Measurements from ENCODE around the gene FLRT2. TPM values are rescaled to one million over a fixed set of nuclear protein-coding genes. Genes with fewer than 3 reads are reported as not detected.

The FLRT2 gene
- total RNA-seq, 5 donors from 2014 or later (not counting 1 experiment from before 2014, with no cell fraction given) = 0.03 to 0.35 (median 0.06) TPM; not detected in 2

DNA sequence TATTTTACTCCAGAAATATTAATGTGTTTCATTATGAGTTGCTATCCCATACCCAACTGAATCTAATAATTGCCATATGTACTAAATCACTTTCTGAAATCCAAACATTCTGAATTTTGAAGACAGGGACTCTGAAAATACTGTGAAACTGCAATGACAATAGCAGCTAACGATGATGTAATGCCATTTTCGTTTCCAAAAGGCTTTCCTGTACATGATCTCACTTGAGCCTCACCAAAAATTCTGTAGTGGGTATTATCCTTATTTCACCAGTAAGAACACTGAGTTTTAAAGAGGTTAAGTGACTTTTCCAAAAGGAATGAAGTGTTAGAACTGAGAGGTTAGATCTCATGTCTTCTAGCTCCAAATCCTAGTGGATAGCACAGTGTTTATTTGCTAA lies 133.3 kb downstream of the FLRT2 start:
- H3K27me3 Mint-ChIP-seq = no peaks in the 10 kb centered on the region
- CTCF ChIA-PET = no interaction called here
- H3K4me3 Mint-ChIP-seq = no peak overlapping the region
- H3K27ac Mint-ChIP-seq = no peak overlapping the region
- H3K4me1 ChIP-seq (ENCODE audit: control insufficient read depth in 1 of 2, extremely low read depth in 1 of 2, insufficient read depth in 2 of 2, low read length in 2 of 2) = no peaks in the 10 kb centered on the region
- DNase-seq (no peak), ATAC-seq (replicated peaks in 1 of 4) (no peak)
- no peaks in the 10 kb centered on the region for H3K36me3 ChIP-seq (ENCODE audit: control insufficient read depth in 2 of 2, extremely low read depth in 1 of 2, insufficient read depth in 1 of 2, low read length in 1 of 2)
- no peaks in the 10 kb centered on the region for H3K36me3 Mint-ChIP-seq
- WGBS (ENCODE audit: insufficient coverage) = no CpG with 5 or more reads among the region's 2 CpGs
- H3K4me3 ChIP-seq (ENCODE audit: control insufficient read depth in 1 of 2, extremely low read depth in 1 of 2, low read length in 1 of 2) = no peak overlapping the region
- no peaks in the 10 kb centered on the region for H3K4me1 Mint-ChIP-seq
- H3K9me3 ChIP-seq = no peaks in the 10 kb centered on the region
- POLR2A ChIA-PET = no interaction called here
- no peaks in the 10 kb centered on the region for H3K27me3 ChIP-seq (replicated peaks in 1 of 2; ENCODE audit: control insufficient read depth in 2 of 2, extremely low read depth in 1 of 2, insufficient read depth in 2 of 2, low read length in 1 of 2)
- peaks cover 0 to under 1% (median 0%) of the 10 kb centered on the region in 3 donors for H3K9me3 Mint-ChIP-seq
- H3K27ac ChIP-seq (ENCODE audit: low read length) = no peak overlapping the region

DNA sequence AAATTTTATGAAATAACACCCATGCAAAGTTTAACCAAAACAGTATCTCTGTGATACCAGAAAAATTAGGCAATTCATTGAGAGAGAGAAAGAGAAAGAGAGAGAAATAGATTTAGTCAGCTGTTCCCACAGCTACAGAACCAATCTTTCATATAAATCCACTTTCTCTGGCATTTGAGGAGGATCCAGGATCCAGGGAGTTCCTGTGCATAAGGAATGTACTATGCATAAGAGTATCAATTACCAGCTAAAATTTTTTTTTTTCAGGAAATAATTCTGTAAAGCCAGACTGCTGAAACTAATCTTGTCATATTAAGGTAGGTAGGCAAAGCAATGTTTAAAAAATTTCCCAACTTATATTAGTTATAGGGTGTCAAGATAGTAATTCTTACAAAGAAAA lies 133.7 kb downstream of the FLRT2 start:
- Histone ChIP-seq H3K36me3 (ENCODE audit: control insufficient read depth in 2 of 2, extremely low read depth in 1 of 2, insufficient read depth in 1 of 2, low read length in 1 of 2) (no peaks in the 10 kb centered on the region), H3K4me1 (ENCODE audit: control insufficient read depth in 1 of 2, extremely low read depth in 1 of 2, insufficient read depth in 2 of 2, low read length in 2 of 2) (no peaks in the 10 kb centered on the region), H3K27ac (ENCODE audit: low read length) (no peak overlapping the region), H3K4me3 (ENCODE audit: control insufficient read depth in 1 of 2, extremely low read depth in 1 of 2, low read length in 1 of 2) (no peak overlapping the region), H3K9me3 (no peaks in the 10 kb centered on the region), H3K27me3 (replicated peaks in 1 of 2; ENCODE audit: control insufficient read depth in 2 of 2, extremely low read depth in 1 of 2, insufficient read depth in 2 of 2, low read length in 1 of 2) (no peaks in the 10 kb centered on the region)
- no peaks in the 10 kb centered on the region for H3K9me3 Mint-ChIP-seq
- H3K27me3 Mint-ChIP-seq = no peaks in the 10 kb centered on the region
- no peaks in the 10 kb centered on the region for H3K4me1 Mint-ChIP-seq
- no peak overlapping the region for H3K27ac Mint-ChIP-seq
- CTCF ChIA-PET = no interaction called here
- DNase-seq (no peak), ATAC-seq (replicated peaks in 1 of 4) (no peak)
- H3K36me3 Mint-ChIP-seq = no peaks in the 10 kb centered on the region
- POLR2A ChIA-PET = no interaction called here
- no peak overlapping the region for H3K4me3 Mint-ChIP-seq

DNA sequence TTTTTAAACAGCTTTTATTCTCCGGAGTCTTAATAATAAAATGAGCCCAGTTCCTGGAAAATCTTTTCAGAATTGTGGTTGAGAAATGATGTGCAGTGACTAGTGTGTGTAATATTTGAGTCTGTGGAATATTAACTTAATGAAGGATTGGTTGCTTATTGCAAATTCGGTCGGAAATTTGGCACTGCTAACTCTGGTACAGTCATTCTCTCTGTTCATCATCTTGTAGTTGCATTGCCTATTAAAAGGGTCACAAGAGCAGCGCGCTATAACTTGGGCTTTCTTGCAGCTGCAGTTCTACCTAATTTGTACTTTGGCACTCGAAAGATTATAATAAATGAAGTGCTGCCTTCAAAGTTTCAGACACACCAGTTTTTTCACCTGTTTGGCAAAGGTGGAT lies 146.0 kb downstream of the FLRT2 start:
- Mint-ChIP-seq H3K27ac (no peak overlapping the region), H3K4me3 (no peak overlapping the region), H3K4me1 (no peaks in the 10 kb centered on the region), H3K36me3 (no peaks in the 10 kb centered on the region), H3K27me3 (no peaks in the 10 kb centered on the region), H3K9me3 (peaks cover 0 to 2% (median 0%) of the 10 kb centered on the region in 3 donors)
- Histone ChIP-seq H3K4me1 (ENCODE audit: control insufficient read depth in 1 of 2, extremely low read depth in 1 of 2, insufficient read depth in 2 of 2, low read length in 2 of 2) (no peaks in the 10 kb centered on the region), H3K4me3 (ENCODE audit: control insufficient read depth in 1 of 2, extremely low read depth in 1 of 2, low read length in 1 of 2) (no peak overlapping the region), H3K27me3 (replicated peaks in 1 of 2; ENCODE audit: control insufficient read depth in 2 of 2, extremely low read depth in 1 of 2, insufficient read depth in 2 of 2, low read length in 1 of 2) (no peaks in the 10 kb centered on the region), H3K36me3 (ENCODE audit: control insufficient read depth in 2 of 2, extremely low read depth in 1 of 2, insufficient read depth in 1 of 2, low read length in 1 of 2) (no peaks in the 10 kb centered on the region), H3K9me3 (no peaks in the 10 kb centered on the region), H3K27ac (ENCODE audit: low read length) (no peak overlapping the region)
- DNase-seq (no peak), ATAC-seq (replicated peaks in 1 of 4) (no peak)
- ChIA-PET CTCF (no interaction called here), POLR2A (no interaction called here)
- 100% methylated on average over 4 of the region's 6 CpGs for WGBS (ENCODE audit: insufficient coverage)

DNA sequence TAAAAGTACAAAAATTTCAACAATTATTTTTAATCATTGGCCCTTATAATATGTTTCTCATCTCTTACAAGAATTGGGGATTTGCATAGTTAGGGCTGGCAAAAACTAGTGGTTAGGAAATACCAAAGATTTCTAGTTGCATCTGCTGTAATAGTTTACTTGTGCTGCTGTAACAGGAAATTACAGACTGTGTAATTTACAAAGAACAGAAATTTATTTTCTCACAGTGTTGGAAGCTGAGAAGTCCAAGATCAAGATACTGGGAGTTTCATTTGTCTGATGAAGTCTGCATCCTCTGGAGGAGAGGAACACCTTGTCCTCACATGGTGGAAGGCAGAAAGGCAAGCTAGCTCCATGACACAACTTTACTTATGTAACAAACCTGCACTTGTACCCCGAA lies 157.0 kb downstream of the FLRT2 start:
- Histone ChIP-seq H3K27me3 (replicated peaks in 1 of 2; ENCODE audit: control insufficient read depth in 2 of 2, extremely low read depth in 1 of 2, insufficient read depth in 2 of 2, low read length in 1 of 2) (no peaks in the 10 kb centered on the region), H3K36me3 (ENCODE audit: control insufficient read depth in 2 of 2, extremely low read depth in 1 of 2, insufficient read depth in 1 of 2, low read length in 1 of 2) (no peaks in the 10 kb centered on the region), H3K4me1 (ENCODE audit: control insufficient read depth in 1 of 2, extremely low read depth in 1 of 2, insufficient read depth in 2 of 2, low read length in 2 of 2) (no peaks in the 10 kb centered on the region), H3K27ac (ENCODE audit: low read length) (no peak overlapping the region), H3K4me3 (ENCODE audit: control insufficient read depth in 1 of 2, extremely low read depth in 1 of 2, low read length in 1 of 2) (no peak overlapping the region), H3K9me3 (no peaks in the 10 kb centered on the region)
- WGBS (ENCODE audit: insufficient coverage) = no CpG with 5 or more reads among the region's 1 CpG
- Mint-ChIP-seq H3K4me1 (no peaks in the 10 kb centered on the region), H3K9me3 (peaks cover 0 to 7% (median 4%) of the 10 kb centered on the region in 3 donors), H3K27ac (no peak overlapping the region), H3K4me3 (no peak overlapping the region), H3K27me3 (no peaks in the 10 kb centered on the region), H3K36me3 (no peaks in the 10 kb centered on the region)
- ChIA-PET CTCF (no interaction called here), POLR2A (no interaction called here)
- ATAC-seq (replicated peaks in 1 of 4) (no peak), DNase-seq (no peak)

DNA sequence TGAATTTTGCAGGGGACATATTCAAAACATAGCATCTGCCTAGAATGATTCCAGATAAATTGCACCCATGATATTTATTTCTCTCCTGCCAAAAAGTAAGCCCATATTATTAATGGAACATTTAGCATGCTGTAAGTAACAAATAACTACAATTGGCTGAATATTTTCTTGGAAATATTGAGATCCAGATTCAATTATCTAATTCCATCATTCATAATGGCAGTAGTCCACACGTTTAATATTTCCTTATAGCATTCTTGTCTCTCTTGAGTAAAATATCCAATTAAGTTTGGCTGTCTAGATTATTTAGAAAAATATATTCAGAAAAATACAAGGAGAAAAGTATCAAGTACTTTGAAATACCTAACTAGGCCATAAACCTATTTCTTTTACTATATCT lies 157.5 kb downstream of the FLRT2 start:
- CTCF ChIA-PET = no interaction called here
- ATAC-seq (replicated peaks in 1 of 4) (no peak), DNase-seq (no peak)
- H3K27ac Mint-ChIP-seq = no peak overlapping the region
- H3K4me3 ChIP-seq (ENCODE audit: control insufficient read depth in 1 of 2, extremely low read depth in 1 of 2, low read length in 1 of 2) = no peak overlapping the region
- no peaks in the 10 kb centered on the region for H3K4me1 Mint-ChIP-seq
- no peaks in the 10 kb centered on the region for H3K36me3 ChIP-seq (ENCODE audit: control insufficient read depth in 2 of 2, extremely low read depth in 1 of 2, insufficient read depth in 1 of 2, low read length in 1 of 2)
- no peaks in the 10 kb centered on the region for H3K27me3 ChIP-seq (replicated peaks in 1 of 2; ENCODE audit: control insufficient read depth in 2 of 2, extremely low read depth in 1 of 2, insufficient read depth in 2 of 2, low read length in 1 of 2)
- no peak overlapping the region for H3K27ac ChIP-seq (ENCODE audit: low read length)
- H3K4me3 Mint-ChIP-seq = no peak overlapping the region
- POLR2A ChIA-PET = no interaction called here
- H3K36me3 Mint-ChIP-seq = no peaks in the 10 kb centered on the region
- no peaks in the 10 kb centered on the region for H3K27me3 Mint-ChIP-seq
- no peaks in the 10 kb centered on the region for H3K9me3 ChIP-seq
- no peaks in the 10 kb centered on the region for H3K4me1 ChIP-seq (ENCODE audit: control insufficient read depth in 1 of 2, extremely low read depth in 1 of 2, insufficient read depth in 2 of 2, low read length in 2 of 2)
- peaks cover 0 to 7% (median 4%) of the 10 kb centered on the region in 3 donors for H3K9me3 Mint-ChIP-seq
- no CpG with 5 or more reads among the region's 1 CpG for WGBS (ENCODE audit: insufficient coverage)

DNA sequence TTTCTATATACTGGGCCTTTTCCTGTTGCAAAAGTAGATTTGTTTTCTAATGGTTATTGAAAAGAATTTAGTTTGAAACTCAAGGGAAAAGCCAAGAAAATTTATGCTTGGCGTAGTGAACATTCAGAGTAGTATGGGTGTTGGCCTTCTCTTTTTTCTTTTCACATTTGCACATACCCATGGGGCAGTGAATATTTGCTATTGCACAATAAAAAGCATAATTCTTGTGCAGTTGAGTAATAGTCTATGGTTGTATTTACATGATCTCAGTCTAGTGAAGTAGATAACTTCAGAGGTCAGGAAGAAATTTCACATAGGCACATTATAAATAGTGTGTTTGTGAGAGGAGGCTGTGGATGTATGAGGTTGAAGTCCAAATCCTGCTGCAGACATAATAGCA lies 158.1 kb downstream of the FLRT2 start:
- Mint-ChIP-seq H3K4me3 (no peak overlapping the region), H3K27me3 (no peaks in the 10 kb centered on the region), H3K9me3 (peaks cover 0 to 6% (median 3%) of the 10 kb centered on the region in 3 donors), H3K36me3 (no peaks in the 10 kb centered on the region), H3K4me1 (no peaks in the 10 kb centered on the region), H3K27ac (no peak overlapping the region)
- no peaks in the 10 kb centered on the region for H3K9me3 ChIP-seq
- DNase-seq = no peak
- no peak for ATAC-seq (replicated peaks in 1 of 4)
- no peak overlapping the region for H3K27ac ChIP-seq (ENCODE audit: low read length)
- POLR2A ChIA-PET = no interaction called here
- H3K27me3 ChIP-seq (replicated peaks in 1 of 2; ENCODE audit: control insufficient read depth in 2 of 2, extremely low read depth in 1 of 2, insufficient read depth in 2 of 2, low read length in 1 of 2) = no peaks in the 10 kb centered on the region
- no CpG with 5 or more reads among the region's 1 CpG for WGBS (ENCODE audit: insufficient coverage)
- H3K4me3 ChIP-seq (ENCODE audit: control insufficient read depth in 1 of 2, extremely low read depth in 1 of 2, low read length in 1 of 2) = no peak overlapping the region
- H3K4me1 ChIP-seq (ENCODE audit: control insufficient read depth in 1 of 2, extremely low read depth in 1 of 2, insufficient read depth in 2 of 2, low read length in 2 of 2) = no peaks in the 10 kb centered on the region
- H3K36me3 ChIP-seq (ENCODE audit: control insufficient read depth in 2 of 2, extremely low read depth in 1 of 2, insufficient read depth in 1 of 2, low read length in 1 of 2) = no peaks in the 10 kb centered on the region
- CTCF ChIA-PET = no interaction called here

DNA sequence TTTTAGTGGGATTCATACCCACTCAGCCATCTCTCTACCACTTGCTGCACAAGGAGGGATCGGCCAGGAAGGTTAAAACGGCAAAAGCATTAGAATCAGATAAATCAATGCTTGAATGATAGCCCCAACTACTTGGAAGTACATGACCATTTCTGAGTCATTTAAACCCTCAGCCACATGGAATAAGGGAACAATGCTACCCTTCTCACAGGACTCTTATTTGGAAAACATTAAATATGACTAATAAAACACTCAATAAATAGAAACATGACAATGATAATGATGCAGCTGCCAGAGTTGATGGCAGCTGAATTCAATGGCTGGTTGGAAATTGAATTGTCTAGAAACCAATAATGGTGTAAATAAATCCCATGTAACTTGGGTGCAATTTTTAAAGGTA lies 165.4 kb downstream of the FLRT2 start:
- no peaks in the 10 kb centered on the region for H3K27me3 ChIP-seq (replicated peaks in 1 of 2; ENCODE audit: control insufficient read depth in 2 of 2, extremely low read depth in 1 of 2, insufficient read depth in 2 of 2, low read length in 1 of 2)
- H3K27me3 Mint-ChIP-seq = no peaks in the 10 kb centered on the region
- no peaks in the 10 kb centered on the region for H3K4me1 ChIP-seq (ENCODE audit: control insufficient read depth in 1 of 2, extremely low read depth in 1 of 2, insufficient read depth in 2 of 2, low read length in 2 of 2)
- H3K9me3 ChIP-seq = no peaks in the 10 kb centered on the region
- DNase-seq (no peak), ATAC-seq (replicated peaks in 1 of 4) (no peak)
- no peak overlapping the region for H3K4me3 ChIP-seq (ENCODE audit: control insufficient read depth in 1 of 2, extremely low read depth in 1 of 2, low read length in 1 of 2)
- no peaks in the 10 kb centered on the region for H3K36me3 ChIP-seq (ENCODE audit: control insufficient read depth in 2 of 2, extremely low read depth in 1 of 2, insufficient read depth in 1 of 2, low read length in 1 of 2)
- no peak overlapping the region for H3K4me3 Mint-ChIP-seq
- H3K27ac ChIP-seq (ENCODE audit: low read length) = no peak overlapping the region
- peaks cover 3 to 12% (median 4%) of the 10 kb centered on the region in 3 donors for H3K9me3 Mint-ChIP-seq
- WGBS (ENCODE audit: insufficient coverage) = 86% methylated on average over 2 of the region's 2 CpGs
- POLR2A ChIA-PET = interaction anchor here in 1 of 2 donors (0.5 kb wide), 1 partner anchor 24 kb away, joined by 3 read pairs; no protein-coding TSS in a partner anchor
- CTCF ChIA-PET = no interaction called here
- no peaks in the 10 kb centered on the region for H3K36me3 Mint-ChIP-seq
- no peaks in the 10 kb centered on the region for H3K4me1 Mint-ChIP-seq
- H3K27ac Mint-ChIP-seq = no peak overlapping the region
